Measurements from ENCODE around the gene CORO1A.
"Not testable (repeated sequence)": the region's sequence is repeated elsewhere in the genome, so short reads cannot be mapped to it uniquely, and the experiment has no call there.

Gene CORO1A

DNA sequence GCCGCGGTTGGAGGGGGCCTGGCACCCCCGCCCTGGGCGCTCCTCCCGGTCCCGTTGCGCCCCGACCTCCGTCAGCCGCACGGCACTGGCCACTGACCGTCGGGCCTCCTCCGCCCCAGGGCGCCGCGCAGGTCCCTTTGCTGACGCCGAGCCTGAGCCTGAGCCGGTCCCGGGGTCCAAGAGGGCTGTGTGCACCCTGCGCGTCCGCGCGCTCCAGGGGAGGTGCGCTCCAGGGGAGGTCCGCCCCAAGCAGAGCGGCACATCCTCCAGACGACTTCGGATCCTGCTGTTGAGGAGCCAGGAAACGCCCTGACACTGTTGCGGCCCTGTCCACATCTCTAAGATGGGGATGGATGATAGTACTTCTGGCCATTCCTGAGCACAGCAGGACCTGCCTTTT, 22.9 kb downstream of the CORO1A start:
- not testable (repeated sequence) for H3K4me1 ChIP-seq (ENCODE audit: control insufficient read depth, insufficient read depth, low read length, poor library complexity, severe bottlenecking); H3K27ac ChIP-seq (ENCODE audit: low read depth, low read length, severe bottlenecking); H3K9me3 ChIP-seq (ENCODE audit: control insufficient read depth, low read length); H3K36me3 ChIP-seq (ENCODE audit: control insufficient read depth, insufficient read depth, low read length)
- no CpG with 5 or more reads among the region's 33 CpGs for WGBS, 2 experiments (ENCODE audit: insufficient coverage in 2 of 2)
- H3K4me3 ChIP-seq (ENCODE audit: extremely low read depth, insufficient read depth, low read length, poor library complexity, severe bottlenecking), result peak overlapping the region; percentile 31

DNA sequence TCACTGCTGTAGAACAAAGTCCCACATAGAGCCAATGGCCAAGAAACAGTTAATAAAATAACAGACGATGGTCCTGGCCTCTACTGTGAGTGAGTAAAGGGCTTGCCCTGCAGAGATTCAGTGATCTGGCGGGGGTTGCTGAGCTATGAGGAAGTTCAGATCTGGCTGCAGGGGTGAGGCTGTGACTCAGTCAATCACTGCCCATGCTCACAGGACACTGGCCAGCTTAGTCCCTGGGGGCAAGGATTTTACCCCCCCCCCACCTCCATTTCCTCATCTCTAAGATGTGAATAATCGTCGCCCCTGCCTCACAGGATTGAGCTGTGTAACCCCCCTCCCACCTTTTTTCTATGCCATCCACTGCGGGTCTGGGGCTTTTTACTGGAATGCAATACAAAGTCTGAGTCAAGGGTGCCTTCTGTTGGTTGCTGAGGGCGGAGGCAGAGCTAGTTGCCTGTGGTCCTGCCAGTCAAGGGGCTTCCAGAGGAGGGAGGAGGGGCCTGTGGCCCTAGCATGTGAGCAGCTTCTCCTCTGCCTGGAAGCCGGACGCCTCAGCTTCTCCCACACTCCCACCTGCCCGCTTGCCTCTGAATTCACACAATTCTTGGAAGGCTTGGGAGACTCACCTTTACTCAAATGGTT, 23.8 kb downstream of the CORO1A start:
- H3K4me1 ChIP-seq (ENCODE audit: control insufficient read depth, insufficient read depth, low read length, poor library complexity, severe bottlenecking); H3K9me3 ChIP-seq (ENCODE audit: control insufficient read depth, low read length); H3K36me3 ChIP-seq (ENCODE audit: control insufficient read depth, insufficient read depth, low read length); H3K27ac ChIP-seq (ENCODE audit: low read depth, low read length, severe bottlenecking); H3K4me3 ChIP-seq (ENCODE audit: extremely low read depth, insufficient read depth, low read length, poor library complexity, severe bottlenecking): not testable (repeated sequence)
- no CpG with 5 or more reads among the region's 9 CpGs for WGBS, 2 experiments (ENCODE audit: insufficient coverage in 2 of 2)

DNA sequence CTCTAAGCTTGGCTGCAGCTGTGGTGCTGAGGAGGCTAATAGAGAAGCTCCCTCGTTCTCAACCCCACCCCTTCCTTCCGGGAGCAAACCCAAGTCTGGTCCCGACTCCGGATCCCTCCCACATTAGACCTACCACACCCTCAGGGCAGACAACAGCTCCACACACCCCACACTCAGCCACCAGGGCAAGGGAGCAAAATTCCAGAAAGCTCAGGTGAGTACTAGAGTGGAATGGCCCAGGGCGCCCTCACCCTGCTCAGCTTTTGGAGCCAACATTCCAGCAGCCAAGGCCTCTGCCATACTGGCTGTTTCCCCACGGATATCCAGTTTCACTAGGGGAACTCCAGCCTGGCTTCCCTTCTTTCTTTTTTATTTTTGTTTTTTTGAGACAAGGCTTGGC, 25.6 kb downstream of the CORO1A start:
- not testable (repeated sequence) for H3K36me3 ChIP-seq (ENCODE audit: control insufficient read depth, insufficient read depth, low read length); H3K4me1 ChIP-seq (ENCODE audit: control insufficient read depth, insufficient read depth, low read length, poor library complexity, severe bottlenecking); H3K9me3 ChIP-seq (ENCODE audit: control insufficient read depth, low read length); H3K27ac ChIP-seq (ENCODE audit: low read depth, low read length, severe bottlenecking); H3K4me3 ChIP-seq (ENCODE audit: extremely low read depth, insufficient read depth, low read length, poor library complexity, severe bottlenecking)
- no CpG with 5 or more reads among the region's 6 CpGs for WGBS, 2 experiments (ENCODE audit: insufficient coverage in 2 of 2)

DNA sequence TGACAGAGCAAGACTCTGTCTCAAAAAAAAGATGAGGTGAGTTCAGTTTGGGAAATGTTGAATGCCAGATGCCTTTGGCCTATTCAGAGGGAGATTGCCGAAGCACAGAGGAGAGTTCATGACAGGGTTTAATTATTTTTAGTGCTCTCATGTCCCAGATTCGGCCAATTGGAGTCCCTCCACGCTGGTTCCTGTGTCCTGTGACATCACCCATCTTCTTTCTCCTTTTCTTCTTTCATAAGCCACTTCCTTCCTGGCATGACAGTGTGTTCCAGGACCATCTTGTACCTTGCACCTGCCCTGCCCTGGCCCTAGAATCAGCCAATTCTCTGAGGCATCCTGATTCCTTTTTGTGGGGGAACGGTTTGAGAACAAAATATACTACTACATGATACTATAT, 28.0 kb downstream of the CORO1A start:
- not testable (repeated sequence) for H3K27ac ChIP-seq (ENCODE audit: low read depth, low read length, severe bottlenecking); H3K36me3 ChIP-seq (ENCODE audit: control insufficient read depth, insufficient read depth, low read length); H3K4me1 ChIP-seq (ENCODE audit: control insufficient read depth, insufficient read depth, low read length, poor library complexity, severe bottlenecking); H3K9me3 ChIP-seq (ENCODE audit: control insufficient read depth, low read length); H3K4me3 ChIP-seq (ENCODE audit: extremely low read depth, insufficient read depth, low read length, poor library complexity, severe bottlenecking)
- WGBS, 2 experiments (ENCODE audit: insufficient coverage in 2 of 2), result no CpG with 5 or more reads among the region's 4 CpGs

DNA sequence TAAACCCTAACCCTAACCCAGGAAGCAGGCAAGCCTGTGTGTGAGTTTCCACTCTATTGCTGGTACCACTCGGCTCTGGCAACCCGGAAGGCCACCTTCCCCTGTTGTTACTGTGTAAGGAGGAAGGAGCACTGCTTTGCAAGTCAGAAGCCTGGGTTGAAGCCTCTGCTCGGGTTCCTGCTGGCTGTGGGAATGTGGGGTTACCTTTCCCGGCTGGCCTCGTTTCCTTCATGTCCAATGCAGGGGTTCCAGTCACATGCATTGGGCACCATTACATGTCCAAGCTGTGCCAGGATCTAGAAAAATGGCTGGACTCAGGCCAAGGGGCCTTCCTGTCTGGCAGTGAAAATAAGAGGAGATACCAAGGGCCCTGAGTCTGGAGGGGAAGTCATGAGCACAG, 33.7 kb downstream of the CORO1A start:
- not testable (repeated sequence) for H3K4me1 ChIP-seq (ENCODE audit: control insufficient read depth, insufficient read depth, low read length, poor library complexity, severe bottlenecking); H3K4me3 ChIP-seq (ENCODE audit: extremely low read depth, insufficient read depth, low read length, poor library complexity, severe bottlenecking); H3K27ac ChIP-seq (ENCODE audit: low read depth, low read length, severe bottlenecking); H3K36me3 ChIP-seq (ENCODE audit: control insufficient read depth, insufficient read depth, low read length); H3K9me3 ChIP-seq (ENCODE audit: control insufficient read depth, low read length)
- no CpG with 5 or more reads among the region's 5 CpGs for WGBS, 2 experiments (ENCODE audit: insufficient coverage in 2 of 2)

All from mesodermal cell (in vitro differentiated cells).